Adipocyte (in vitro differentiated cells): ENCODE measurements around the gene ATP1B4.

Source experiments
- DNase-seq: peaks from one replicate; pipeline ENCODE4 v3.0.0-alpha.2; 2015; ENCODE audit warnings: low read depth
- H3K27me3 ChIP-seq: replicated peaks from 2 replicates; pipeline ENCODE4 v1.7.0; 2013; ENCODE audit warnings: mild to moderate bottlenecking, low read length, moderate library complexity; ENCODE audit not compliant: control insufficient read depth, insufficient read depth
- H3K36me3 ChIP-seq: 2 replicates; pipeline ENCODE4 v1.7.0; 2013; ENCODE audit warnings: low read length, mild to moderate bottlenecking, moderate library complexity; ENCODE audit not compliant: control insufficient read depth, insufficient read depth, severe bottlenecking
- H3K4me1 ChIP-seq: 2 replicates; pipeline ENCODE4 v1.7.0; 2013; ENCODE audit warnings: mild to moderate bottlenecking, low read length, moderate library complexity; ENCODE audit not compliant: control insufficient read depth, insufficient read depth
- H3K4me3 ChIP-seq: 2 replicates; pipeline ENCODE4 v1.7.0; 2013; ENCODE audit warnings: mild to moderate bottlenecking, low read length, moderate library complexity
- H3K9ac ChIP-seq: 2 replicates; pipeline ENCODE4 v1.7.0; 2013; ENCODE audit warnings: mild to moderate bottlenecking, low read length, moderate library complexity
- H3K9me3 ChIP-seq: 2 replicates; pipeline ENCODE4 v1.7.0; 2013; ENCODE audit warnings: mild to moderate bottlenecking, low read length, moderate library complexity; ENCODE audit not compliant: control insufficient read depth

ATP1B4 gene

GRCh38 chrX:120361764-120362305 is at the start of gene ATP1B4:
ATP1B4 (plus strand) TSS chrX:120362089; CDS start chrX:120362169, 80 bp downstream.
- H3K9me3 ChIP-seq: no peaks in the 10 kb centered on the region
- no peak for DNase-seq
- H3K36me3 ChIP-seq: no peaks in the 10 kb centered on the region
- H3K9ac ChIP-seq: no peak within 1 kb of the TSS
- H3K4me1 ChIP-seq: no peaks in the 10 kb centered on the region
- H3K27me3 ChIP-seq: peaks cover 55% of the 10 kb centered on the region
- H3K4me3 ChIP-seq: no peak within 1 kb of the TSS

DNA sequence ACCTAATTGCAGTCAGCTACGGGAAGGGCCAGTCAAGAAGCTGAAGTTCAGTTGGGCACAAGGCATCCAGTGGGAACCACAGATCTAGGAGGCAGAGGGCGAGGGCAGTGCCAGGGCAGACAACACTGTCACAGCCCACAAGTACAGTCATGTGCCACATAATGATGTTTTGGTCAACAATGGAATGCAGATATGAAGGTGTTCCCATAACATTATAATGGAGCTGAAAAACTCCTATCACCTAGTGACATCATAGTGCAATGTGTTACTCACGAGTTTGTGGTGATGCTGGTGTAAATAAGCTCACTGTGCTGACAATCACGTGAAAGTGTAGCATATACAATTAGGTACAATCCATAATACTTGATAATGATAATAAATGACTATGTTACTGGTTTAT is 46.1 kb upstream of the ATP1B4 start:
- H3K4me3 ChIP-seq: no peak overlapping the region
- no peaks in the 10 kb centered on the region for H3K4me1 ChIP-seq
- H3K36me3 ChIP-seq: no peaks in the 10 kb centered on the region
- no peaks in the 10 kb centered on the region for H3K9me3 ChIP-seq
- H3K27me3 ChIP-seq: peaks cover 22% of the 10 kb centered on the region
- DNase-seq: no peak
- no peak overlapping the region for H3K9ac ChIP-seq

- DNase-seq: no peak
- Histone ChIP-seq H3K4me3 (no peak overlapping the region), H3K36me3 (no peaks in the 10 kb centered on the region), H3K27me3 (peaks cover 30% of the 10 kb centered on the region), H3K4me1 (no peaks in the 10 kb centered on the region), H3K9me3 (no peaks in the 10 kb centered on the region), H3K9ac (no peak overlapping the region)
Measured at GRCh38 chrX:120316587-120317283, 45.2 kb upstream of the ATP1B4 start.

- H3K9ac ChIP-seq: no peak overlapping the region
- peaks cover 29% of the 10 kb centered on the region for H3K27me3 ChIP-seq
- H3K4me1 ChIP-seq: no peaks in the 10 kb centered on the region
- no peaks in the 10 kb centered on the region for H3K36me3 ChIP-seq
- DNase-seq: no peak
- no peaks in the 10 kb centered on the region for H3K9me3 ChIP-seq
- no peak overlapping the region for H3K4me3 ChIP-seq
Measured at GRCh38 chrX:120318411-120318810, 43.5 kb upstream of the ATP1B4 start.

DNA sequence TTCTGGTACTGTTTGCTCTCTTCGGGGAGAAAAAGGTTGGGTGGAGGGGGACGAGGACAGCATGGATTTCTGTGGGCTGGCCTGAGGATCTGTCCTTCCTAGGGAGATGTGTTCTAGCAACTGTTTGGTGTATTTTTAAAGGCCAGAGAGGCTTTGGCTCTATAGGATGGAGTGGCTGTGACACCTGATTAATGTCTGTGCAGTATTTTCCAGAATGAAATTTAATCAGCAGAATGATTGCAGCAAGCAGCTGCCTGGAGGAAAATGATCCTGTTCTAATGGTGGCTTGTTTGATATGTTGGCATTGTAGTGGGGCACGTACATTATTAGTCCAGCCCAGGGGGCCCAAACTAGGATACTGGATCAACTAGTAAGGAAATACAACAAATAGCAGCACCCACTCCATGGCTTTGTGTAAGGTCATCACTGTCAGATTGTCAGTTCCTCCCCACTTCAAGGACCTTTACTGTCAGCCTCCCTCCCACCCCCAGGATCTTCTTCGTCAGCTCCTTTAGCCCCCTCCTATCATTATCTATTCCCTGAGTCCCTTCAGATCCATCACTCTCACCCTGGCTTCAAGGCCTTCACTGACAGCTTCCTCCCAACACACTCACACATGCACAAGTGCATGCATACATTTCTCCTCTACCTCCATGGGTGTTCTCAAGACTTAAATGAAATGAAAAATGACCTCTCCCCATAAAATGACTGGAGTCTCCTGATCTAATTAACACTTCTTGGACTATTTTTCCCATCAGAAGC is 40.2 kb upstream of the ATP1B4 start:
- Histone ChIP-seq H3K9ac (no peak overlapping the region), H3K27me3 (peaks cover 30% of the 10 kb centered on the region), H3K4me1 (no peaks in the 10 kb centered on the region), H3K4me3 (no peak overlapping the region), H3K9me3 (peaks cover 7% of the 10 kb centered on the region), H3K36me3 (no peaks in the 10 kb centered on the region)
- DNase-seq: no peak

DNA sequence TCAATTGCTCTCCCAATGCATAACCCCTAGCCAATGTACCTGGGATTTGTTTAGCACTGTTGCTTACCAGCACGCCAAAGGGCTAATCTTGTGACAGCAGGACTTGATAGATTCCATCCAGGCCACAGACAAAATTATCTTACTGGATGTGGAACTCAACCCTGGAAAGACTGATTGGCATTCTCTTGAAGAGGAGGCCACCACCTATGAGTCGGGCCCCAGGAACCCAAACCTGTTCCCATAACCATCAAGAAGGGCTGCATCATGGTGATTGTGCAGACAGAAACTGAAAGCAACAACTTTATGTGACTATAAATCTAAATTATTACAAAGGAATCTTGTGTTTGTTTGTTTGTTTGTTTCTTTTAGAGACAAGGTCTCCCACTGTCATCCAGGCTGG is 30.8 kb upstream of the ATP1B4 start:
- Histone ChIP-seq H3K9ac (no peak overlapping the region), H3K27me3 (peaks cover 4% of the 10 kb centered on the region), H3K9me3 (peaks cover 23% of the 10 kb centered on the region), H3K36me3 (no peaks in the 10 kb centered on the region), H3K4me1 (no peaks in the 10 kb centered on the region), H3K4me3 (no peak overlapping the region)
- no peak for DNase-seq

- no peaks in the 10 kb centered on the region for H3K36me3 ChIP-seq
- no peaks in the 10 kb centered on the region for H3K4me1 ChIP-seq
- no peak for DNase-seq
- no peak overlapping the region for H3K9ac ChIP-seq
- no peak overlapping the region for H3K4me3 ChIP-seq
- H3K27me3 ChIP-seq: peaks cover 4% of the 10 kb centered on the region
- H3K9me3 ChIP-seq: peaks cover 25% of the 10 kb centered on the region
Measured at GRCh38 chrX:120332394-120332793, 29.5 kb upstream of the ATP1B4 start.

DNA sequence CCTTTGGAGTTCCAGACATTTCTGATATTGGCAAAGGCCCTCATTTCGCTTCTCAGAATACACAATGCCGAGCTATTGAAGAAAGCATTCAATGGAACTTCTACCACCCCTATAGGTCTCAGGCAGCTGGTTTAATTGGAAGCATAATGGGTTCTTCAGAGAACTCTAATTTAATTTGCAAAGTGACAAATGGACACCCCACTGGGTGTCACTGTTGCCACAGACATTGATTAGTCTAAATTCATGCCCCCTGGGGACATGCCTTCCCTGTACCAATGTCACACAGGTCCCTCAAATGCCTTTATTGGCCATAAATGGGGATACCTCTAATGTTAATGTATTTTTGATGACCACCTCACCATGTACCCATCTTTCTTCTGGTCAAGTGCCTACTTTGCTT is 27.7 kb upstream of the ATP1B4 start:
- DNase-seq: no peak
- H3K9me3 ChIP-seq: peaks cover 39% of the 10 kb centered on the region

GRCh38 chrX:120334603-120335002 is 27.3 kb upstream of the ATP1B4 start:
- Histone ChIP-seq H3K27me3 (peaks cover 4% of the 10 kb centered on the region), H3K9me3 (peaks cover 42% of the 10 kb centered on the region), H3K36me3 (no peaks in the 10 kb centered on the region), H3K4me3 (no peak overlapping the region), H3K9ac (no peak overlapping the region), H3K4me1 (no peaks in the 10 kb centered on the region)
- DNase-seq: no peak

More for the DNA sequence above, 27.7 kb upstream of the ATP1B4 start:
- Histone ChIP-seq H3K36me3 (no peaks in the 10 kb centered on the region), H3K27me3 (peaks cover 4% of the 10 kb centered on the region), H3K4me3 (no peak overlapping the region), H3K4me1 (no peaks in the 10 kb centered on the region), H3K9ac (no peak overlapping the region)

- no peak for DNase-seq
- Histone ChIP-seq H3K9ac (no peak overlapping the region), H3K9me3 (peaks cover 43% of the 10 kb centered on the region), H3K27me3 (peaks cover 4% of the 10 kb centered on the region), H3K36me3 (no peaks in the 10 kb centered on the region), H3K4me1 (no peaks in the 10 kb centered on the region), H3K4me3 (no peak overlapping the region)
Measured at GRCh38 chrX:120335289-120335688, 26.6 kb upstream of the ATP1B4 start.

- Histone ChIP-seq H3K9me3 (peaks cover 48% of the 10 kb centered on the region), H3K4me1 (no peaks in the 10 kb centered on the region), H3K4me3 (no peak overlapping the region), H3K9ac (no peak overlapping the region), H3K27me3 (peaks cover 7% of the 10 kb centered on the region), H3K36me3 (no peaks in the 10 kb centered on the region)
- no peak for DNase-seq
Measured at GRCh38 chrX:120336899-120337298, 25.0 kb upstream of the ATP1B4 start.
